Testis (tissue), 3 donors: ENCODE results near the gene UBL4A. TPM values are rescaled to one million over a fixed set of nuclear protein-coding genes. Genes with fewer than 3 reads are reported as not detected.
A peak's percentile ranks its signal among the peaks of the same experiment; 100 is the strongest.

Source experiments
- DNase-seq: peaks from one replicate; pipeline ENCODE4 v3.0.0-alpha.2; 2019
- H3K27ac ChIP-seq, 2 donors: fragments of 200-600 bp; sonication (generic); one replicate each; pipeline ENCODE4 v1.5.1; 2019
- H3K27me3 ChIP-seq: fragments of 200-600 bp; sonication (generic); one replicate; pipeline ENCODE4 v1.5.1; 2019
- H3K36me3 ChIP-seq: fragments of 200-600 bp; sonication (generic); one replicate; pipeline ENCODE4 v1.5.1; 2017; ENCODE audit warnings: low read depth; ENCODE audit errors: missing control alignments
- H3K4me1 ChIP-seq: fragments of 200-600 bp; sonication (generic); one replicate; pipeline ENCODE4 v1.5.1; 2019
- H3K4me3 ChIP-seq, 2 donors: fragments of 200-600 bp; sonication (generic); one replicate each; pipeline ENCODE4 v1.5.1; 2017 to 2019
- H3K9me3 ChIP-seq: fragments of 200-600 bp; sonication (generic); one replicate; pipeline ENCODE4 v1.5.1; 2017
- CTCF ChIP-seq, 3 experiments: fragments of 450-650 bp in 2 of 3; fragments of 200-600 bp in 1 of 3; sonication (generic) in 1 of 3; IDR thresholded peaks; one replicate each; pipeline ENCODE4 v1.5.1; 2016 to 2019; ENCODE audit warnings: antibody characterized with exemption in 3 of 3, mild to moderate bottlenecking in 2 of 3, moderate library complexity in 1 of 3
- POLR2A ChIP-seq: fragments of 450-650 bp; IDR thresholded peaks from one replicate; pipeline ENCODE4 v1.6.1; 2017; ENCODE audit warnings: antibody characterized with exemption, mild to moderate bottlenecking, moderate library complexity
- WGBS, 2 donors: methylation state at CpG; one replicate each; pipeline ENCODE4 v1.1.5; 2018; 5-methylcytosine and 5-hydroxymethylcytosine counted together
- intact Hi-C: fragments of 100-400 bp; cut with DNase I; formaldehyde crosslinking; loops from one replicate; pipeline ENCODE4 v1.15.1; 2023; ENCODE audit warnings: low total_unique reads
- polyA plus RNA-seq: library from polyadenylated mRNA; stranded (reverse); fragments of 350-450 nt; fragmentation: Illumina TruSeq; extraction: RNeasy Lipid Tissue Mini Kit (QIAGEN cat#74804); gene quantifications from one replicate; pipeline ENCODE4 v1.2.3, GENCODE V29; 2014; ENCODE audit warnings: low read depth, low replicate concordance; ENCODE audit not compliant: insufficient read depth
- total RNA-seq, 2 donors: library from RNA; depleted of rRNA; stranded (reverse); fragments of >200 nt; gene quantifications; one replicate each; pipeline ENCODE4 v1.2.3, GENCODE V29; 2016

UBL4A gene
- total and polyA plus RNA-seq, 3 donors from 2014 or later = 13.3 to 18.9 (median 16.8) TPM

GRCh38 chrX:154449618-154450017 lies 36.8 kb downstream of the UBL4A start:
- Histone ChIP-seq H3K36me3 (no peaks in the 10 kb centered on the region), H3K27me3 (no peaks in the 10 kb centered on the region), H3K4me1 (peaks cover 5% of the 10 kb centered on the region), H3K9me3 (no peaks in the 10 kb centered on the region), H3K4me3 (no peak overlapping the region), H3K27ac (no peak overlapping the region)
- intact Hi-C loops = no loop called here
- no peak for TF ChIP-seq POLR2A
- TF ChIP-seq CTCF (IDR thresholded peaks at IDR 0.05) = no peak
- no peak for DNase-seq
- 94% methylated on average over 18 of the region's 18 CpGs; no CpG with 5 or more reads in 1 of the 2 donors for WGBS, 2 donors

GRCh38 chrX:154448484-154448883 lies 37.9 kb downstream of the UBL4A start:
- no peaks in the 10 kb centered on the region for H3K27me3 ChIP-seq
- H3K4me1 ChIP-seq = peaks cover 5% of the 10 kb centered on the region
- DNase-seq = no peak
- TF ChIP-seq CTCF (IDR thresholded peaks at IDR 0.05) (no peak), POLR2A (no peak)
- no peak overlapping the region for H3K4me3 ChIP-seq
- no peak overlapping the region for H3K27ac ChIP-seq
- WGBS, 2 donors = 93% methylated on average over 5 to 8 of the region's 14 CpGs
- intact Hi-C loops = no loop called here
- no peaks in the 10 kb centered on the region for H3K36me3 ChIP-seq
- no peaks in the 10 kb centered on the region for H3K9me3 ChIP-seq

- intact Hi-C loops = no loop called here
- Histone ChIP-seq H3K4me1 (peaks cover 5% of the 10 kb centered on the region), H3K4me3 (no peak overlapping the region), H3K36me3 (no peaks in the 10 kb centered on the region), H3K27me3 (no peaks in the 10 kb centered on the region), H3K27ac (no peak overlapping the region), H3K9me3 (no peaks in the 10 kb centered on the region)
- 97 to 99% methylated on average over 6 to 9 of the region's 12 CpGs for WGBS, 2 donors
- no peak for DNase-seq
- no peak for TF ChIP-seq POLR2A
- no peak for TF ChIP-seq CTCF (IDR thresholded peaks at IDR 0.05)
Measured at GRCh38 chrX:154446430-154446829, 40.0 kb downstream of the UBL4A start.

GRCh38 chrX:154445776-154446175 lies 40.6 kb downstream of the UBL4A start:
- 88 to 95% methylated on average over 7 to 10 of the region's 16 CpGs for WGBS, 2 donors
- no peak for TF ChIP-seq POLR2A
- TF ChIP-seq CTCF (IDR thresholded peaks at IDR 0.05) = no peak
- no peak for DNase-seq
- H3K36me3 ChIP-seq = no peaks in the 10 kb centered on the region
- no peak overlapping the region for H3K27ac ChIP-seq
- intact Hi-C loops = no loop called here
- H3K4me1 ChIP-seq = peaks cover 5% of the 10 kb centered on the region
- H3K4me3 ChIP-seq = no peak overlapping the region
- H3K9me3 ChIP-seq = no peaks in the 10 kb centered on the region
- no peaks in the 10 kb centered on the region for H3K27me3 ChIP-seq

- WGBS, 2 donors = 74% methylated on average over 9 of the region's 13 CpGs; no CpG with 5 or more reads in 1 of the 2 donors
- Histone ChIP-seq H3K36me3 (no peaks in the 10 kb centered on the region), H3K4me1 (peaks cover 5% of the 10 kb centered on the region), H3K9me3 (no peaks in the 10 kb centered on the region), H3K27ac (peak overlapping the region; percentile 76 to 83), H3K27me3 (no peaks in the 10 kb centered on the region), H3K4me3 (peak overlapping the region; percentile 57 to 58)
- DNase-seq = no peak
- TF ChIP-seq CTCF (IDR thresholded peaks at IDR 0.05) (no peak), POLR2A (no peak)
- intact Hi-C loops = no loop called here
Measured at GRCh38 chrX:154444755-154445246, 41.6 kb downstream of the UBL4A start.
